CD4-positive, alpha-beta T cell (primary cell): Measurements from ENCODE around the gene PDGFC. TPM values are rescaled to one million over a fixed set of nuclear protein-coding genes. Genes with fewer than 3 reads are reported as not detected.

Experiments used
- ATAC-seq: fragments of 200-7000 bp; cut with Tn5 transposase; one replicate; pipeline ENCODE4 v1.10.0; 2022; ENCODE audit warnings: mild to moderate bottlenecking; ENCODE audit not compliant: poor library complexity
- CTCF ChIA-PET: fragments of 350-600 bp; sonication (Branson Sonifier 250); formaldehyde crosslinking; loops from one replicate; lab custom pipeline; 2021; ENCODE audit warnings: antibody characterized with exemption, inconsistent platforms; lab: Charles Lee
- POLR2A ChIA-PET: fragments of 350-600 bp; sonication (Branson Sonifier 250); formaldehyde crosslinking; loops from one replicate; lab custom pipeline; 2021; ENCODE audit warnings: antibody characterized with exemption, inconsistent platforms; lab: Charles Lee
- DNase-seq, 14 experiments: peaks; one replicate each; pipeline ENCODE4 v3.0.0-alpha.2; 2013 to 2020; ENCODE audit warnings: mixed read lengths in 2 of 14
- H3K27ac ChIP-seq, 2 donors: one replicate each; pipeline versions ENCODE4 v1.5.1 to v1.7.0; 2013; ENCODE audit warnings: low read length in 2 of 2, low read depth in 1 of 2, mild to moderate bottlenecking in 1 of 2
- H3K27me3 ChIP-seq, 2 experiments: 1 replicate in 1 of 2; 2 replicates in 1 of 2; pipeline versions ENCODE4 v1.6.1 to v1.7.0; 2013; ENCODE audit warnings: low read length in 2 of 2, control low read depth in 1 of 2, mild to moderate bottlenecking in 1 of 2, moderate library complexity in 1 of 2; ENCODE audit not compliant: insufficient read depth in 2 of 2, control insufficient read depth in 1 of 2
- H3K36me3 ChIP-seq: one replicate; pipeline ENCODE4 v1.6.1; 2013; ENCODE audit warnings: low read length, control low read depth; ENCODE audit not compliant: insufficient read depth
- H3K4me1 ChIP-seq: one replicate; pipeline ENCODE4 v1.6.1; 2013; ENCODE audit warnings: low read length, control low read depth; ENCODE audit not compliant: insufficient read depth
- H3K4me3 ChIP-seq: one replicate; pipeline ENCODE4 v1.5.1; 2013; ENCODE audit warnings: mild to moderate bottlenecking, low read length, moderate library complexity
- H3K9me3 ChIP-seq, 2 experiments: 1 replicate in 1 of 2; 2 replicates in 1 of 2; pipeline versions ENCODE4 v1.6.1 to v1.7.0; 2013; ENCODE audit warnings: low read length in 2 of 2, mild to moderate bottlenecking in 2 of 2, control low read depth in 1 of 2, moderate library complexity in 1 of 2; ENCODE audit not compliant: control insufficient read depth in 1 of 2, insufficient read depth in 1 of 2
- H3K27ac Mint-ChIP-seq: one replicate; pipeline ENCODE4 v1.8.0; 2020; ENCODE audit warnings: mixed read lengths
- H3K27me3 Mint-ChIP-seq: one replicate; pipeline ENCODE4 v1.8.0; 2021; ENCODE audit warnings: mixed read lengths
- H3K36me3 Mint-ChIP-seq: one replicate; pipeline ENCODE4 v1.8.0; 2021; ENCODE audit warnings: low read depth, mixed read lengths
- H3K4me1 Mint-ChIP-seq: one replicate; pipeline ENCODE4 v1.8.0; 2021; ENCODE audit warnings: low read depth, mixed read lengths
- H3K4me3 Mint-ChIP-seq: one replicate; pipeline ENCODE4 v1.8.0; 2020; ENCODE audit warnings: mild to moderate bottlenecking, mixed read lengths
- H3K9me3 Mint-ChIP-seq: one replicate; pipeline ENCODE4 v1.8.0; 2020; ENCODE audit warnings: mixed read lengths
- CTCF ChIP-seq: fragments of 200-600 bp; IDR thresholded peaks from one replicate; pipeline ENCODE4 v1.8.0; 2022; ENCODE audit warnings: antibody characterized with exemption, mild to moderate bottlenecking
- intact Hi-C, 2 experiments: fragments of 100-400 bp; cut with DNase I in 1 of 2; cut with micrococcal nuclease in 1 of 2; formaldehyde crosslinking; loops; one replicate each; pipeline versions ENCODE4 v1.15.1 to v1.9.0; 2023 to 2025; cut with DNase I, micrococcal nuclease
- total RNA-seq, 174 experiments: library from RNA in 2 of 174; stranded (reverse) in 2 of 174; gene quantifications; one replicate each; pipeline ENCODE4 v1.2.3 and lab custom pipeline; 2021 to 2026

The PDGFC gene
- total RNA-seq, 2 experiments from 2014 or later = not detected

- ChIA-PET CTCF (no interaction called here), POLR2A (no interaction called here)
- no peaks in the 10 kb centered on the region for H3K36me3 ChIP-seq
- TF ChIP-seq CTCF = no peak
- Mint-ChIP-seq H3K4me1 (no peaks in the 10 kb centered on the region), H3K36me3 (no peaks in the 10 kb centered on the region), H3K9me3 (peaks cover 14% of the 10 kb centered on the region), H3K4me3 (no peak overlapping the region), H3K27me3 (no peaks in the 10 kb centered on the region), H3K27ac (no peak overlapping the region)
- DNase-seq (no peak), ATAC-seq (no peak)
- H3K9me3 ChIP-seq = peaks cover 7 to 8% of the 10 kb centered on the region in 2 experiments
- H3K27me3 ChIP-seq = no peaks in the 10 kb centered on the region
- intact Hi-C loops = no loop called here
- no peaks in the 10 kb centered on the region for H3K4me1 ChIP-seq
- no peak overlapping the region for H3K27ac ChIP-seq
- no peak overlapping the region for H3K4me3 ChIP-seq
These were observed 27.0 kb upstream of the PDGFC start for GRCh38 chr4:156998500-156999174.

GRCh38 chr4:156992943-156993342 lies 21.3 kb upstream of the PDGFC start:
- no peaks in the 10 kb centered on the region for H3K36me3 Mint-ChIP-seq
- DNase-seq (no peak), ATAC-seq (no peak)
- peaks cover 13% of the 10 kb centered on the region for H3K9me3 Mint-ChIP-seq
- CTCF ChIA-PET = no interaction called here
- intact Hi-C loops = no loop called here
- no peak for TF ChIP-seq CTCF
- no peak overlapping the region for H3K4me3 Mint-ChIP-seq
- no peaks in the 10 kb centered on the region for H3K4me1 Mint-ChIP-seq
- POLR2A ChIA-PET = no interaction called here
- no peaks in the 10 kb centered on the region for H3K4me1 ChIP-seq
- no peaks in the 10 kb centered on the region for H3K36me3 ChIP-seq
- H3K27me3 Mint-ChIP-seq = no peaks in the 10 kb centered on the region
- H3K27ac ChIP-seq = no peak overlapping the region
- peaks cover 7 to 8% of the 10 kb centered on the region in 2 experiments for H3K9me3 ChIP-seq
- H3K27ac Mint-ChIP-seq = no peak overlapping the region
- no peak overlapping the region for H3K4me3 ChIP-seq
- H3K27me3 ChIP-seq = no peaks in the 10 kb centered on the region

GRCh38 chr4:156991161-156991560 lies 19.6 kb upstream of the PDGFC start:
- no peak overlapping the region for H3K27ac Mint-ChIP-seq
- no peak overlapping the region for H3K4me3 Mint-ChIP-seq
- TF ChIP-seq CTCF = no peak

More at GRCh38 chr4:156991161-156991560, 19.6 kb upstream of the PDGFC start:
- no peak overlapping the region for H3K27ac ChIP-seq
- H3K9me3 ChIP-seq = no peaks in the 10 kb centered on the region
- Mint-ChIP-seq H3K36me3 (no peaks in the 10 kb centered on the region), H3K9me3 (peaks cover 11% of the 10 kb centered on the region), H3K4me1 (no peaks in the 10 kb centered on the region), H3K27me3 (no peaks in the 10 kb centered on the region)
- intact Hi-C loops = no loop called here
- ATAC-seq = no peak
- H3K4me1 ChIP-seq = no peaks in the 10 kb centered on the region
- no peak overlapping the region for H3K4me3 ChIP-seq
- H3K36me3 ChIP-seq = no peaks in the 10 kb centered on the region
- DNase-seq = no peak
- POLR2A ChIA-PET = no interaction called here
- CTCF ChIA-PET = no interaction called here
- H3K27me3 ChIP-seq = no peaks in the 10 kb centered on the region
